H9 (cell line): Measurements from ENCODE around the gene SRF. TPM values are rescaled to one million over a fixed set of nuclear protein-coding genes. Genes with fewer than 3 reads are reported as not detected.

ENCODE experiments used
- DNase-seq: peaks from one replicate; pipeline ENCODE4 v3.0.0-alpha.2; 2017
- H2AFZ ChIP-seq: one replicate; pipeline ENCODE4 v1.6.1; 2013; ENCODE audit warnings: mild to moderate bottlenecking, low read length, control low read depth, moderate library complexity
- H2AK5ac ChIP-seq: 2 replicates; pipeline ENCODE4 v1.6.1; 2013; ENCODE audit warnings: low read length, control low read depth, mixed read lengths; ENCODE audit not compliant: insufficient read length
- H2BK120ac ChIP-seq: one replicate; pipeline ENCODE4 v1.6.1; 2013; ENCODE audit warnings: low read depth, mild to moderate bottlenecking, low read length, control low read depth, inconsistent platforms; ENCODE audit not compliant: poor library complexity, severe bottlenecking
- H2BK12ac ChIP-seq: 2 replicates; pipeline ENCODE4 v1.6.1; 2013; ENCODE audit warnings: low read length, control low read depth, mixed read lengths, low read depth; ENCODE audit not compliant: insufficient read length
- H2BK15ac ChIP-seq: 2 replicates; pipeline ENCODE4 v1.6.1; 2013; ENCODE audit warnings: low read depth, low read length, control low read depth
- H2BK20ac ChIP-seq: one replicate; pipeline ENCODE4 v1.6.1; 2013; ENCODE audit warnings: low read depth, mild to moderate bottlenecking, low read length, control low read depth, inconsistent platforms; ENCODE audit not compliant: poor library complexity, severe bottlenecking
- H2BK5ac ChIP-seq: 2 replicates; pipeline ENCODE4 v1.6.1; 2013; ENCODE audit warnings: low read length, control low read depth, mixed read lengths; ENCODE audit not compliant: insufficient read length
- H3K14ac ChIP-seq: 2 replicates; pipeline ENCODE4 v1.6.1; 2013; ENCODE audit warnings: low read length, control low read depth; ENCODE audit not compliant: insufficient read depth
- H3K18ac ChIP-seq: 2 replicates; pipeline ENCODE4 v1.6.1; 2013; ENCODE audit warnings: low read depth, mild to moderate bottlenecking, mixed read lengths, low read length, control low read depth; ENCODE audit not compliant: insufficient read length
- H3K23ac ChIP-seq: 2 replicates; pipeline ENCODE4 v1.6.1; 2013; ENCODE audit warnings: low read length, control low read depth, mixed read lengths, low read depth; ENCODE audit not compliant: insufficient read length
- H3K23me2 ChIP-seq: 2 replicates; pipeline ENCODE4 v1.6.1; 2013; ENCODE audit warnings: low read depth, mild to moderate bottlenecking, mixed read lengths, low read length, control low read depth; ENCODE audit not compliant: insufficient read length, poor library complexity, severe bottlenecking
- H3K27ac ChIP-seq: 2 replicates; pipeline ENCODE4 v1.5.1; 2013; ENCODE audit warnings: low read length, control low read depth, mixed read lengths, low read depth; ENCODE audit not compliant: insufficient read length
- H3K27me3 ChIP-seq: 2 replicates; pipeline ENCODE4 v1.6.1; 2013; ENCODE audit warnings: low read length, control low read depth, inconsistent platforms; ENCODE audit not compliant: insufficient read depth
- H3K4ac ChIP-seq: 2 replicates; pipeline ENCODE4 v1.6.1; 2013; ENCODE audit warnings: low read depth, mild to moderate bottlenecking, control low read depth, inconsistent platforms, low read length, moderate library complexity
- H3K4me1 ChIP-seq: 2 replicates; pipeline ENCODE4 v1.6.1; 2013; ENCODE audit warnings: low read length, control low read depth, inconsistent platforms; ENCODE audit not compliant: insufficient read depth
- H3K4me2 ChIP-seq: 2 replicates; pipeline ENCODE4 v1.6.1; 2013; ENCODE audit warnings: low read length, control low read depth, mixed read lengths; ENCODE audit not compliant: insufficient read length, insufficient read depth
- H3K56ac ChIP-seq: 2 replicates; pipeline ENCODE4 v1.6.1; 2013; ENCODE audit warnings: low read depth, mild to moderate bottlenecking, mixed read lengths, low read length, control low read depth; ENCODE audit not compliant: insufficient read length
- H3K79me1 ChIP-seq: 2 replicates; pipeline ENCODE4 v1.6.1; 2013; ENCODE audit warnings: low read depth, mild to moderate bottlenecking, moderate library complexity, low read length, control low read depth, inconsistent platforms; ENCODE audit not compliant: insufficient read depth, poor library complexity, severe bottlenecking
- H3K79me2 ChIP-seq: 2 replicates; pipeline ENCODE4 v1.6.1; 2013; ENCODE audit warnings: low read length, control low read depth, inconsistent platforms; ENCODE audit not compliant: insufficient read depth
- H3K9ac ChIP-seq: 2 replicates; pipeline ENCODE4 v1.6.1; 2013; ENCODE audit warnings: low read length, control low read depth, mixed read lengths; ENCODE audit not compliant: insufficient read length; ENCODE audit errors: extremely low read depth
- H3K9me3 ChIP-seq: one replicate; pipeline ENCODE4 v1.6.1; 2013; ENCODE audit warnings: low read depth, low read length, inconsistent platforms; ENCODE audit not compliant: control insufficient read depth
- H3T11ph ChIP-seq: one replicate; pipeline ENCODE4 v1.6.1; 2013; ENCODE audit warnings: mild to moderate bottlenecking, low read length, control low read depth, inconsistent platforms
- H4K20me1 ChIP-seq: one replicate; pipeline ENCODE4 v1.6.1; 2013; ENCODE audit not compliant: control insufficient read depth, insufficient read length, insufficient read depth
- H4K5ac ChIP-seq: 2 replicates; pipeline ENCODE4 v1.6.1; 2013; ENCODE audit warnings: low read depth, mild to moderate bottlenecking, mixed read lengths, low read length, control low read depth; ENCODE audit not compliant: insufficient read length
- H4K8ac ChIP-seq: replicated peaks from 2 replicates; pipeline ENCODE4 v1.6.1; 2013; ENCODE audit warnings: low read length, control low read depth, mixed read lengths, low read depth; ENCODE audit not compliant: insufficient read length
- H4K91ac ChIP-seq: 2 replicates; pipeline ENCODE4 v1.6.1; 2013; ENCODE audit warnings: low read depth, mild to moderate bottlenecking, moderate library complexity, mixed read lengths, low read length, control low read depth; ENCODE audit not compliant: insufficient read length
- H3K27ac Mint-ChIP-seq, 3 experiments: 2 replicates in 2 of 3; 3 replicates in 1 of 3; pipeline ENCODE4 v1.8.0; 2020 to 2021; ENCODE audit warnings: mixed read lengths in 3 of 3, mild to moderate bottlenecking in 1 of 3, moderate library complexity in 1 of 3
- H3K27me3 Mint-ChIP-seq: 2 replicates; pipeline ENCODE4 v1.8.0; 2021; ENCODE audit warnings: low read depth, mild to moderate bottlenecking, moderate library complexity, mixed read lengths
- H3K36me3 Mint-ChIP-seq, 3 experiments: 2 replicates in 2 of 3; 3 replicates in 1 of 3; pipeline ENCODE4 v1.8.0; 2020 to 2021; ENCODE audit warnings: low read depth in 3 of 3, mixed read lengths in 3 of 3; ENCODE audit not compliant: insufficient read depth in 1 of 3
- H3K4me1 Mint-ChIP-seq, 2 experiments: 2 replicates each; pipeline ENCODE4 v1.8.0; 2020; ENCODE audit warnings: mixed read lengths in 2 of 2
- H3K4me3 Mint-ChIP-seq, 2 experiments: 2 replicates in 1 of 2; 3 replicates in 1 of 2; pipeline ENCODE4 v1.8.0; 2020 to 2021; ENCODE audit warnings: mild to moderate bottlenecking in 2 of 2, mixed read lengths in 2 of 2, moderate library complexity in 1 of 2
- H3K9me3 Mint-ChIP-seq, 2 experiments: 2 replicates in 1 of 2; 3 replicates in 1 of 2; pipeline ENCODE4 v1.8.0; 2020; ENCODE audit warnings: mild to moderate bottlenecking in 2 of 2, mixed read lengths in 2 of 2, moderate library complexity in 1 of 2
- CTCF ChIP-seq: fragments of 200-600 bp; sonication (generic); conservative IDR thresholded peaks from 3 replicates; pipeline ENCODE4 v1.8.0; 2021; ENCODE audit warnings: antibody characterized with exemption, mild to moderate bottlenecking
- WGBS: extraction: QIAGEN DNeasy Blood & Tissue Kit; methylation state at CpG from one replicate; pipeline ENCODE4 v1.1.7; 2013; ENCODE audit warnings: missing lambda C conversion rate, low lambda C conversion rate, mixed read lengths; ENCODE audit not compliant: insufficient read length; ENCODE audit errors: extremely low coverage; 5-methylcytosine and 5-hydroxymethylcytosine counted together
- total RNA-seq: library from RNA; stranded (reverse); gene quantifications from 2 replicates; pipeline ENCODE4 v1.2.1, GENCODE V29; 2021

Gene SRF
- total RNA-seq, 1 experiment from 2014 or later = 57.5 TPM

GRCh38 chr6:43202451-43202850 lies 31.4 kb downstream of the SRF start:
- TF ChIP-seq CTCF = no peak
- no peak overlapping the region for H3K23ac ChIP-seq
- no peak overlapping the region for H3T11ph ChIP-seq
- no peak overlapping the region for H3K56ac ChIP-seq
- H2BK120ac ChIP-seq = no peak overlapping the region
- no peak overlapping the region for H3K27ac ChIP-seq
- no peaks in the 10 kb centered on the region for H3K79me2 ChIP-seq
- no peaks in the 10 kb centered on the region for H3K9me3 ChIP-seq
- no peaks in the 10 kb centered on the region for H3K27me3 ChIP-seq
- H2AFZ ChIP-seq = no peak overlapping the region
- no peak overlapping the region for H2AK5ac ChIP-seq
- H2BK5ac ChIP-seq = no peak overlapping the region
- H3K18ac ChIP-seq = no peak overlapping the region
- no peak overlapping the region for H4K5ac ChIP-seq
- Mint-ChIP-seq H3K4me3 (no peak overlapping the region), H3K4me1 (peaks cover 4 to 10% of the 10 kb centered on the region in 2 experiments; a peak in 3 of 4 replicates), H3K27ac (0 out of 7 replicates have a peak overlapping the region, but pooled peaks of 1 of the 3 experiments have one; percentile 46), H3K9me3 (no peaks in the 10 kb centered on the region), H3K36me3 (no peaks in the 10 kb centered on the region; a peak in 3 of 7 replicates), H3K27me3 (no peaks in the 10 kb centered on the region; the same call in 1 of the 2 replicates)
- no peak overlapping the region for H2BK12ac ChIP-seq
- no peaks in the 10 kb centered on the region for H3K4me1 ChIP-seq
- WGBS = no CpG with 5 or more reads among the region's 5 CpGs
- H4K8ac ChIP-seq = no peak overlapping the region
- no peak for DNase-seq
- no peak overlapping the region for H3K4ac ChIP-seq
- H3K4me2 ChIP-seq = no peak overlapping the region
- no peaks in the 10 kb centered on the region for H3K23me2 ChIP-seq
- H4K20me1 ChIP-seq = no peaks in the 10 kb centered on the region
- no peak overlapping the region for H4K91ac ChIP-seq
- H3K79me1 ChIP-seq = no peaks in the 10 kb centered on the region
- H2BK20ac ChIP-seq = no peak overlapping the region
- no peak overlapping the region; the same call in 1 of the 2 replicates for H3K14ac ChIP-seq
- no peak overlapping the region for H3K9ac ChIP-seq
- no peak overlapping the region for H2BK15ac ChIP-seq
